ENCODE measurements around the gene CHST4. TPM values are rescaled to one million over a fixed set of nuclear protein-coding genes. Genes with fewer than 3 reads are reported as not detected.
"Not testable (repeated sequence)": the region's sequence is repeated elsewhere in the genome, so short reads cannot be mapped to it uniquely, and the experiment has no call there.

The CHST4 gene
- total RNA-seq, 3 donors from 2014 or later = not detected

DNA sequence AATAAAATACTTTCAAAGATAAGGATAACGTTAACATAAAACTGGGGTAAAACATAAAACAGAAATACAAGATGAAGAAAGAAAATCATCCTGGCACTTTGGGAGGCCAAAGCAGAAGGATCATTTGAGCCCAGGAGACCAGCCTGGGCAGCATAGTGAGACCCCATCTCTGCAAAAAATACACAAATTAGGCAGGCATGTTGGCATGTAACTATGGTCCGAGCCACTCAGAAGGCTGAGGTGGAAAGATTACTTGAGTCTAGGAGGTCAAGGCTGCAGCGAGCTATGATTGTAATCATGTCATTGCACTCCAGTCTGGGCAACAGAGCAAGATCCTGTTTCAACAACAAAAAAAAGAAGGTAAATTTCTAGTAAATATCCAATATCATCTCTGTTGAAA lies 31.1 kb downstream of the CHST4 start:
- TF ChIP-seq, protein P1, sequence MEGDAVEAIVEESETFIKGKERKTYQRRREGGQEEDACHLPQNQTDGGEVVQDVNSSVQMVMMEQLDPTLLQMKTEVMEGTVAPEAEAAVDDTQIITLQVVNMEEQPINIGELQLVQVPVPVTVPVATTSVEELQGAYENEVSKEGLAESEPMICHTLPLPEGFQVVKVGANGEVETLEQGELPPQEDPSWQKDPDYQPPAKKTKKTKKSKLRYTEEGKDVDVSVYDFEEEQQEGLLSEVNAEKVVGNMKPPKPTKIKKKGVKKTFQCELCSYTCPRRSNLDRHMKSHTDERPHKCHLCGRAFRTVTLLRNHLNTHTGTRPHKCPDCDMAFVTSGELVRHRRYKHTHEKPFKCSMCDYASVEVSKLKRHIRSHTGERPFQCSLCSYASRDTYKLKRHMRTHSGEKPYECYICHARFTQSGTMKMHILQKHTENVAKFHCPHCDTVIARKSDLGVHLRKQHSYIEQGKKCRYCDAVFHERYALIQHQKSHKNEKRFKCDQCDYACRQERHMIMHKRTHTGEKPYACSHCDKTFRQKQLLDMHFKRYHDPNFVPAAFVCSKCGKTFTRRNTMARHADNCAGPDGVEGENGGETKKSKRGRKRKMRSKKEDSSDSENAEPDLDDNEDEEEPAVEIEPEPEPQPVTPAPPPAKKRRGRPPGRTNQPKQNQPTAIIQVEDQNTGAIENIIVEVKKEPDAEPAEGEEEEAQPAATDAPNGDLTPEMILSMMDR (IDR thresholded peaks at IDR 0.05) = no peak
- DNase-seq (no peak), ATAC-seq (no peak)
- Histone ChIP-seq H3K36me3 (ENCODE audit: low read depth) (no peaks in the 10 kb centered on the region), H3K4me3 (no peak overlapping the region), H3K4me1 (ENCODE audit: low read depth) (no peaks in the 10 kb centered on the region), H3K9me3 (peaks cover 4% of the 10 kb centered on the region)
- intact Hi-C loops (cut with DNase I, micrococcal nuclease) = no loop called here

DNA sequence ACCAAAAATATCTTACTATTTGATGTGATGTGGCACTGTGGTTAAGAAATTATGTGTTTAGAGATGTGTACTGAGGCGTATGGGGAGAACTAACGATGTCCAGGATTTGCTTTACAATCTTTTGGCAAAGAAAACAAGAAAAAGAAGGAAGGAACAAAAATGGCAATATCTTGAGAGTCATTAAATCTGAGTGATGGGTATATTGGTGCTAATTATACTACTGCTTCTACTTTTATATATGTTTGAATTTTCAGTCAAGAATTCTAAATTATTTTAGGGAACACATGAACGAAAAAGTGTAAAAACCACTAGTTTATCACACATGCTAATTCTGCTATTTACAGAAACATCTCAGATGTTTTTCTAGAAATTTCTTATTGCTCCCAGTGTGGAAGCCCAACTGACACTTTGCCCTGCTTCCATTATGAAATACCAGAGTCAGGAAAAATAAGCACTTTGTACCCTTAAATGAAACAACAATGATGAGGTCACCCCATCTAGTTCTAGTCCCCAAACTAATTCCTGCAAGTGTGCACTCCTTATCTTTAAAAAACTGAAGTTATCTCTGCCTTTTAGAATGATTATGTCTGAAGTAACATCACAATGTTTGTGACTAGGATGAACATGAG lies 31.8 kb downstream of the CHST4 start:
- Histone ChIP-seq H3K4me1 (ENCODE audit: low read depth) (no peaks in the 10 kb centered on the region), H3K9me3 (peaks cover 7% of the 10 kb centered on the region), H3K36me3 (ENCODE audit: low read depth) (no peaks in the 10 kb centered on the region), H3K4me3 (no peak overlapping the region)
- DNase-seq = no peak
- ATAC-seq = no peak
- intact Hi-C loops (cut with DNase I, micrococcal nuclease) = no loop called here
- TF ChIP-seq, protein P1 (IDR thresholded peaks at IDR 0.05) = no peak

DNA sequence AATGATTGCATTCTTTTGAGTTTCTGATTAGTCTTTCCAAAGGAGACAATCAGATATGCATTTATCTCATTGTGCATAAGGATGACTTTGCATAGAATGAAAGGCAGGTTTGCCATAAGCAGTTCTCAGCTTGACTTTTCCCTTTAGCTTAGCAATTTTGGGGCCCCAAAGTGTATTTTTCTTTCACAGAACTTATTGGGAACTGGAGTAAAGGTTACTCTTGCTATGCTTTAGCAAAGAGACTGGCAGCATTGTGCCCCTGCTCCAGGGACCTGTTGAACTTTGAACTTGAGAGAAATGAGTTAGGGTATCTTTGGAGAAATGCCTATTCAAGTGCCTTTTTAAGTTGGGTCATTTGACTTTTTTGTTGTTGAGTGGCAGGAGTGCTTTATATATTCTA lies 33.6 kb downstream of the CHST4 start:
- Histone ChIP-seq H3K4me3 (no peak overlapping the region), H3K4me1 (ENCODE audit: low read depth) (peaks cover 2% of the 10 kb centered on the region), H3K9me3 (peaks cover 7% of the 10 kb centered on the region), H3K36me3 (ENCODE audit: low read depth) (no peaks in the 10 kb centered on the region)
- no peak for DNase-seq
- intact Hi-C loops (cut with DNase I, micrococcal nuclease) = no loop called here
- no peak for ATAC-seq
- TF ChIP-seq, protein P1 (IDR thresholded peaks at IDR 0.05) = no peak

DNA sequence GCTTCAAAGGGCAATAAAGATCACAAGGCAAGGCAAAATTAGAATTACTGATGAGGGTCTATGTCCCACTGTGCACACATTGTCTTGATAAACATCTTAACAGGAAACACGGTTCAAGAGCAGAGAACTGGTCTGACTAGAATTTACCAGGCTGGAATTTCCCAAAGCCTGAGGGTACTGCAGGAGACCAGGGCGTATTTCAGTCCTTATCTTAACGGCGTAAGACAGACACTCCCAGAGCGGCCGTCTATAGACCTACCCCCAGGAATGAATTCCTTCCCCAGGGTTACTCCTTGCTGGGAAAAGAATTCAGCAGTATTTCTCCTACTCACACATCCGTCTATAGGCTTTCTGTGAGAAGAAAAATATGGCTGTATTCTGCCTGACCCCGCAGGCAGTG lies 35.7 kb downstream of the CHST4 start:
- H3K9me3 ChIP-seq; H3K36me3 ChIP-seq (ENCODE audit: low read depth); ATAC-seq; DNase-seq; intact Hi-C loops (cut with DNase I, micrococcal nuclease); H3K4me3 ChIP-seq: not testable (repeated sequence)
- peaks cover 12% of the 10 kb centered on the region for H3K4me1 ChIP-seq (ENCODE audit: low read depth)

DNA sequence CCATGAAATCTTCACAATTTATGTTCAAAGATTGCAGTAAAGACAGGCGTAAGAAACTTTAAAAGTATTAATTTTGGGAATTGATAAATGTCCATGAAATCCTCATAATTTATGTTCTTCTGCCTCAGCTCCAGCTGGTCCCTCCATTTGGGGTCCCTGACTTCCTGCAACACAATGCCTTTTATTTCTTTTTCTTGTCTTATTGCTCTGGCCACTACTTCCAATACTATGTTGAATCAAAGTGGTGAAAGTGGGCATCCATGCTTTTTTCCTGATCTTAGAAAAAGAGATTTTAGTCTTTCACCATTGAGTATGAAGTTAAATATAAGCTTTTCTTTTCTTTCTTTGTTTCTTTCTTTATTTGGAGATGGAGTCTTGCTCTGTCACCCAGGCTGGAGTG lies 36.3 kb downstream of the CHST4 start:
- intact Hi-C loops (cut with DNase I, micrococcal nuclease) = no loop called here
- H3K4me3 ChIP-seq = no peak overlapping the region
- no peak for ATAC-seq
- no peak for DNase-seq
- no peaks in the 10 kb centered on the region for H3K36me3 ChIP-seq (ENCODE audit: low read depth)
- peaks cover 13% of the 10 kb centered on the region for H3K4me1 ChIP-seq (ENCODE audit: low read depth)
- H3K9me3 ChIP-seq = peaks cover 7% of the 10 kb centered on the region
- TF ChIP-seq, protein P1 (IDR thresholded peaks at IDR 0.05) = no peak

DNA sequence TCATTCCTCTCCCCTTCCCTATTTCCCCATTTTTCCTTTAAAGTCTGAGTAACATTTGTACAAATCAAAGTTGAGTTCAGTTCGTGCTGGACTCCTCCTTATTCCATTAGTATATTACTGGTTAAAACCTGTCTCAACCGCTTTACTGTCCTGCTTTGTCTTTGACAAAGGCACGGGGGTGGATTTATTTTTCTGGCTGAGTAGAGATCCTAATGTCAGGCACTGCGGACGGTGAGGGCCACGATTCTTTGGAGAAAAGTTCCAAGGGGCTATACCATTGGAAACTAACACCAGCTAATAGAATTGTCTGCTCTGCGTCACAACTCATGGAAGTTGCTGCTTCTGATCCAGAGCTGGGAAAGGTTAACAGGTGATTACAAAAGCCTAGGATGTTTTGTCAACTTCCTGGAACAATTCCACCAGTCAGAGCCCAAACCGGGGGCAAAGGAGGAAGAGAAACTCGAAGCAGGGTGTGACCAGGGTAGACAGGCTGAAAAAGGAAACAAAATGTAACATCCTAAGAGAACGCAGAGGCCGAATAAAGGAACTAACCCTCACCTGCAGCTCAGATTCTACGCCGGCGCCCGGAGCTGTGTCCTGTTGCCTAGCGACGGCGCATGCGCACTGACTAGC lies 38.2 kb downstream of the CHST4 start:
- ATAC-seq (no peak), DNase-seq (peak in 1 of 3 donors; percentile 94)
- intact Hi-C loops (cut with DNase I, micrococcal nuclease) = no loop called here
- Histone ChIP-seq H3K36me3 (ENCODE audit: low read depth) (no peaks in the 10 kb centered on the region), H3K4me3 (peak overlapping the region; percentile 40), H3K9me3 (peaks cover 7% of the 10 kb centered on the region), H3K4me1 (ENCODE audit: low read depth) (peaks cover 13% of the 10 kb centered on the region)
- TF ChIP-seq, protein P1 (IDR thresholded peaks at IDR 0.05) = no peak

Measured in mucosa of descending colon (tissue), 3 donors.